ENCODE measurements around the gene NLRP1. TPM values are rescaled to one million over a fixed set of nuclear protein-coding genes. Genes with fewer than 3 reads are reported as not detected.
"Not testable (repeated sequence)": the region's sequence is repeated elsewhere in the genome, so short reads cannot be mapped to it uniquely, and the experiment has no call there.

The NLRP1 gene
- polyA plus RNA-seq, 3 donors = 45.1 to 67.0 (median 51.7) TPM

GRCh38 chr17:5595831-5596230, 11.5 kb upstream of the NLRP1 start:
- no peak for DNase-seq

DNA sequence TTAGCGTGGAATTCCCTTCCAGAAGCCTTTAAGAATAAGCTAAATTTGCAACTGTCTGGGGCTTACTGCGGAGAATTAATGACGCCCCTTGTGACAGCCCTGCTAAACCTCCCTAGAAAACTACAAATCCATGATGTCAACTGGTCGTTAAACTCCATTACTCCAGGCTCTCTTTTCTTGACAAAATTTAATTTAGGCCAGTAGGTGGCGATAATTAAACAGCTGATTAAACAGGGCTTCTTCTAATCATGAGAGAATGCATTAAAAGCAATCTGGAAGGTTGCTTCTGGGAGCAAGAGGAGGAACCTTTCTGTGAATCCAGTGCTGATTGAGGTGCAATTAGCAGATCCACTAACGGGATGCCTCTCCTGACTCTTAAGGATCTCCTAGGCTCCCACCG, 8.1 kb upstream of the NLRP1 start:
- DNase-seq = peak; percentile 81

DNA sequence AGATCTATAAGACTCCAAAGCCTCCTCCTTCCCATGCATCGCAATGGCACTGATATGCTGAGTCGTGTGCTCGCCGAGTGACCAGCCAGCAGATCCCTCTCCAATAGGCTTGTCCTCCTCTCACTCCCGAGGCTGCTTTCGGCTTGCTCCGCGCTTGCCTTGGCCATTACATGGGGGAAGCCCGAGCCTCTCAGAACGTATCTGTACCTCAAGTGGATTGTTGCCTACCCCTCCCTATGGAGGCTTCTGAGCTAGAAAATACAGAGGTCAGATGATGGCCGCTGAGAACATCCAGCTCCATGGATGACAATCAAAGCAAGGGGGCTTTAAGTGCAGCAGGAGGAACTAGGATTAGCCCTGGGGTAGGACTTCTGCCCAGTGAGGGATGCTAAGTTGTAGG, 7.7 kb upstream of the NLRP1 start:
- no peak for DNase-seq

- DNase-seq = no peak
Measured at GRCh38 chr17:5588584-5588983, 4.3 kb upstream of the NLRP1 start.

GRCh38 chr17:5587438-5588032, 3.2 kb upstream of the NLRP1 start:
- peak; percentile 79 for DNase-seq

GRCh38 chr17:5585836-5586521, 1.7 kb upstream of the NLRP1 start:
- DNase-seq = peak; percentile 36

DNA sequence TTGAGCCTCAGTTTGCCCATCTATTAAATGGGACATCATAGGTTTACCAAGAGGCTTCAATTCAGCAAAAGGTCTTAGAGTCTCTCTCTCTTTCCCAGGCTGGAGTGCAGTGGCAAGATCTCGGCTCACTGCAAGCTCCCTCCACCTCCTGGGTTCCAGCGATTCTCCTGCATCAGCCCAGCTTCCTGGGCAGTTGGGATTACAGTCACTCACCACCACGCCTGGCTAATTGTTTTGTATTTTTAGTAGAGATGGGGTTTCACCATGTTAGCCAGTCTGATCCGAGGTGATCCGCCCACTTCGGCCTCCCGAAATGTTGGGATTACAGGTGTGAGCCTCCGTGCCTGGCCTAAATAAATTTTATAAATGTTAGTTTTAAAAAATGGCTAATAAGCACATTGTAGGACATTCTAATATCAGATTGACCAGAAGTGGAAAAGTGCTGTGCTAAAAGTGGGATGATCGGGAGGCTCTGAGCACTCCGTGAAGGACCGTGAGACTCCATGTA, 1.0 kb upstream of the NLRP1 start:
- DNase-seq = no peak

GRCh38 chr17:5583426-5584382, 605 bp downstream of the NLRP1 start:
- no peak for DNase-seq

- DNase-seq = no peak
Measured at GRCh38 chr17:5582209-5583185, 1.8 kb downstream of the NLRP1 start.

- DNase-seq = no peak
Measured at GRCh38 chr17:5581655-5582054, 2.7 kb downstream of the NLRP1 start.

- DNase-seq = peak; percentile 21
Measured at GRCh38 chr17:5580969-5581368, 3.3 kb downstream of the NLRP1 start.

- DNase-seq = no peak
Measured at GRCh38 chr17:5580367-5580766, 3.9 kb downstream of the NLRP1 start.

GRCh38 chr17:5578768-5579167, 5.5 kb downstream of the NLRP1 start:
- not testable (repeated sequence) for DNase-seq

DNA sequence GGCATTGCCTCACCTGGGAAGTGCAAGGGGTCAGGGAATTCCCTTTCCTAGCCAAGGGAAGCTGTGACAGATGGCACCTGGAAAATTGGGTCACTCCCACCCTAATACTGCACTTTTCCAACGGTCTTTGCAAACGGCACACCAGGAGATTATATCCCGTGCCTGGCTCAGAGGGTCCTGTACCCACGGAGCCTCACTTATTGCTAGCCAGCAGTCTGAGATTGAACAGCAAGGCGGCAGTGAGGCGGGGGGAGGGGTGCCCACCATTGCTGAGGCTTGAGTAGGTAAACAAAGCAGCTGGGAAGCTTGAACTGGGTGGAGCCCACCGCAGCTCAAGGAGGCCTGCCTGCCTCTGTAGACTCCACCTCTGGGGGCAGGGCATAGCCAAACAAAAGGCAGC, 11.3 kb downstream of the NLRP1 start:
- not testable (repeated sequence) for DNase-seq

DNA sequence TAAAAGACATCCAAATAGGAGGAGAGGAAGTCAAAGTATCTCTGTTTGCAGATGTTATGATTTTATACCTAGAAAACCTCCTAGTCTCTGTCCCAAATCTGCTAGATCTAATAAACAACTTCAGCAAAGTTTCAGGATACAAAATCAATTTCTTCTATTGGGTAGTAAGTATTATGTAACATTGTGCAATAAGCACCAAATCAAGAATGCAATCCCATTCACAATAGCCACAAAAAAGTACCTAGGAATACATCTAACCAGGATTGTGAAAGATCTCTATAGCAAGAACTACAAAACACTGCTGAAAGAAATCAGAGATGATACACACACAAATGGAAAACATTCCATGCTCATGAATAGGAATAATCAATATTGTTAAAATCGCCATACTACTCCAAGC, 13.0 kb downstream of the NLRP1 start:
- DNase-seq = no peak

DNA sequence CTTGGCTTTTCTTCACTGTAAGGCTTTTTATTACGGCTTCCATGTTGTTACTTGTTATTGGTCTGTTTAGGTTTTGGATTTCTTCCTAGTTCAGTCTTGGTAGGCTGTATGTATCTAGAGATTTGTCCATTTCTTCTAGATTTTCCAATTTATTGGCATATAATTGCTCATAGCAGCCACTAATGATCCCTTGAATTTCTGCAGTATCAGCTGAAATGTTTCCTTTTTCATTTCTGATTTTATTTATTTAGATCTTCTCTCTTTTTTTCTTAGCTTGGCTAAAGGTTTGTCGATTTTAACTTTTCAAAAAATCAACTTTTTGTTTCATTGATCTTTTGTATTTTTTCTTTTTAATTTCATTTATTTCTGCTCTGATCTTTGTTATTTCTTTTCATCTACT, 18.5 kb downstream of the NLRP1 start:
- DNase-seq = no peak

DNA sequence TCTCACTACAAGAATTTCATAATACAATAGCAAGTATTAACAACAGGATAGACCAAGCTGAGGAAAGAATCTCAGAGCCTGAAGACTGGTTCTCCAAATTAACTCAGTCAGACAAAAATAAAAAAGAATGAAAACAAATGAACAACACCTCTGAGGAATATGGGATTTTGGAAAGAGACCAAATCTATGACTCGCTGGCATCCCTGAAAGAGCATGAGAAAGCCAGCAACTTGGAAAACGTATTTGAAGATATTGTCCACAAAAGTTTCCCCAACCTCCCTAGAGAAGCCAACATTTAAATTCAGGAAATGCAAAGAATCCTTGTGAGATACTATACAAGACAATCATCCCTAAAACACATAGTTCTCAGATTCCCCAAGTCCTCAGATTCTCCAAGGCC, 20.9 kb downstream of the NLRP1 start:
- no peak for DNase-seq

GRCh38 chr17:5562661-5563360, 21.5 kb downstream of the NLRP1 start:
- no peak for DNase-seq

DNA sequence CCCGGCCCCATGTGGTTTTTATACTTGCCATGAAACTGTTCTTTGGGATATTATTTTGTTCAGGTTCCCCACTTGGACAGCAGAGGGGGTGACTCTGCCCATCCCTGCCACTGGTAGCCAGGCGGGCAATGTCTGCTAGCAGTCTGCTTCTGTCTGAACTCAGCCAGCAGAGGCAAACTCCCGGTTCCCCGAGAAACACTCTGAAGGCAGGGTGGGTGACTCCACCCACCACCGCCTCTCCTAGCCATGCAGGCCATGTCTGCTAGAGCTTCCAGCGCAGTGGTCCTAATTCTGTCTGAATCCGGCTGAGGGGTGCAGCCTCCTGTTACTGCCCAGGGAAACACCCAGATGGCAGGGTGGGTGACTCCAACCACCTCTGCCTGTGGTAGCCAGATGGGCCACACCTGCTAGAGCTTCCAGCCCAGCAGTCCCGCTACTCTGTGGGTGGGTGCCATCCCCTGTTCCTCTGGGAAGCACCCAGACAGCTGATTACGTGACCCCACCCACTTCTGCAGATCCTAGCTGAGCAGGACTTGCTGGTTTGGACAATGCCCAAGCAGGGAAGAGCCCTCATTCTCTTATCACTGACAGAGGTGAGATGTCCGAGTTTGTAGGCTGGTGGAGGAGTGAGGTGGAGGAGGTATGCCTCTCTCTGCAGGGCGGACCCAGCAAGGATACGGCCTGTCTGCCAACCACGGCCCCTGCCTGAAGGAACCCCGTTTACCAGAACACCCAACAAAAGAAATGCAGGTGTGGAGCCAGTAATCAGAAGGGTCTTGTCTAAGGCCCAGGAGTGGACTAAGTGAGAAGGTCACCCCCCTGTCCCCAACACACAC, 22.4 kb downstream of the NLRP1 start:
- no peak for DNase-seq

Data from renal pelvis (tissue), 4 donors.